Cerebellar cortex (tissue), 1 donor: ENCODE measurements around the gene DNAJC5.

ENCODE experiments used
- DNase-seq: peaks from one replicate; pipeline ENCODE4 v3.0.0-alpha.2; 2015; ENCODE audit warnings: low spot score

Gene DNAJC5

GRCh38 chr20:63980806-63981728 lies 86.1 kb downstream of the DNAJC5 start, which contains the start of gene PRPF6:
TSS of gene PRPF6 (plus strand) at chr20:63981132. CDS start at chr20:63981246, 114 bp downstream.
- peak; percentile 95 for DNase-seq

GRCh38 chr20:63982937-63983336 lies 88.0 kb downstream of the DNAJC5 start:
- DNase-seq = no peak
